ENCODE measurements around the gene DDX50. TPM values are rescaled to one million over a fixed set of nuclear protein-coding genes. Genes with fewer than 3 reads are reported as not detected.
A peak's percentile ranks its signal among the peaks of the same experiment; 100 is the strongest.

Gene DDX50, protein sequence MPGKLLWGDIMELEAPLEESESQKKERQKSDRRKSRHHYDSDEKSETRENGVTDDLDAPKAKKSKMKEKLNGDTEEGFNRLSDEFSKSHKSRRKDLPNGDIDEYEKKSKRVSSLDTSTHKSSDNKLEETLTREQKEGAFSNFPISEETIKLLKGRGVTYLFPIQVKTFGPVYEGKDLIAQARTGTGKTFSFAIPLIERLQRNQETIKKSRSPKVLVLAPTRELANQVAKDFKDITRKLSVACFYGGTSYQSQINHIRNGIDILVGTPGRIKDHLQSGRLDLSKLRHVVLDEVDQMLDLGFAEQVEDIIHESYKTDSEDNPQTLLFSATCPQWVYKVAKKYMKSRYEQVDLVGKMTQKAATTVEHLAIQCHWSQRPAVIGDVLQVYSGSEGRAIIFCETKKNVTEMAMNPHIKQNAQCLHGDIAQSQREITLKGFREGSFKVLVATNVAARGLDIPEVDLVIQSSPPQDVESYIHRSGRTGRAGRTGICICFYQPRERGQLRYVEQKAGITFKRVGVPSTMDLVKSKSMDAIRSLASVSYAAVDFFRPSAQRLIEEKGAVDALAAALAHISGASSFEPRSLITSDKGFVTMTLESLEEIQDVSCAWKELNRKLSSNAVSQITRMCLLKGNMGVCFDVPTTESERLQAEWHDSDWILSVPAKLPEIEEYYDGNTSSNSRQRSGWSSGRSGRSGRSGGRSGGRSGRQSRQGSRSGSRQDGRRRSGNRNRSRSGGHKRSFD
- 10 to 100 TPM; 33.0 to 49.6 (median 47.4) TPM for total RNA-seq

GRCh38 chr10:68901105-68901927 is at the start of gene DDX50:
DDX50 (plus strand) TSS chr10:68901315; CDS start chr10:68901385, 70 bp downstream.
- H3K4me3 ChIP-seq = peak within 1 kb of the TSS; percentile 72 to 96 (median 76)
- TF ChIP-seq POLR2AphosphoS5 (IDR thresholded peaks at IDR 0.05) (peak; percentile 93 to 95), POLR2A (IDR thresholded peaks at IDR 0.05; ENCODE audit: low read depth) (peak; percentile 66), EP300 (IDR thresholded peaks at IDR 0.05) (no peak), CTCF (IDR thresholded peaks at IDR 0.05) (peak in 2 of 3 experiments; percentile 21 to 27)

GRCh38 chr10:68856352-68856751 is 44.8 kb upstream of the DDX50 start:
- 77% methylated on average over 6 of the region's 6 CpGs for WGBS
- TF ChIP-seq POLR2A (IDR thresholded peaks at IDR 0.05; ENCODE audit: low read depth) (no peak), EP300 (IDR thresholded peaks at IDR 0.05) (no peak), POLR2AphosphoS5 (IDR thresholded peaks at IDR 0.05) (no peak), CTCF (IDR thresholded peaks at IDR 0.05) (no peak)
- peaks cover 0 to 9% (median 6%) of the 10 kb centered on the region in 4 donors for H3K9me3 ChIP-seq

More at GRCh38 chr10:68901105-68901927, at the start of gene DDX50:
- H3K4me1 ChIP-seq = peaks cover 18 to 47% (median 44%) of the 10 kb centered on the region in 4 donors
- peak within 1 kb of the TSS; percentile 95 to 99 (median 98) for H3K27ac ChIP-seq (replicated peaks in 1 of 4)
- H3K36me3 ChIP-seq = no peaks in the 10 kb centered on the region
- WGBS = 2% methylated on average over 11 of the region's 47 CpGs
- DNase-seq (ENCODE audit: extremely low spot score) = peak; percentile 99
- no peaks in the 10 kb centered on the region for H3K27me3 ChIP-seq
- H3K9me3 ChIP-seq = no peaks in the 10 kb centered on the region
- intact Hi-C loops (cut with DNase I) = loop anchor here (5.0 to 10.0 kb wide), 2 partner anchors 137 to 374 kb away; partner anchors contain the start of gene SLC25A16

GRCh38 chr10:68857005-68857404 is 44.1 kb upstream of the DDX50 start:
- intact Hi-C loops (cut with DNase I) = no loop called here
- TF ChIP-seq CTCF (IDR thresholded peaks at IDR 0.05) (no peak), POLR2A (IDR thresholded peaks at IDR 0.05; ENCODE audit: low read depth) (no peak), EP300 (IDR thresholded peaks at IDR 0.05) (no peak), POLR2AphosphoS5 (IDR thresholded peaks at IDR 0.05) (no peak)
- Histone ChIP-seq H3K27ac (replicated peaks in 1 of 4) (no peak overlapping the region), H3K4me1 (peaks cover 0 to 14% (median 10%) of the 10 kb centered on the region in 4 donors), H3K36me3 (no peaks in the 10 kb centered on the region), H3K4me3 (no peak overlapping the region), H3K27me3 (no peaks in the 10 kb centered on the region), H3K9me3 (peaks cover 0 to 14% (median 11%) of the 10 kb centered on the region in 4 donors)
- 32% methylated on average over 2 of the region's 2 CpGs for WGBS
- DNase-seq (ENCODE audit: extremely low spot score) = no peak

More at GRCh38 chr10:68856352-68856751, 44.8 kb upstream of the DDX50 start:
- intact Hi-C loops (cut with DNase I) = no loop called here
- no peak for DNase-seq (ENCODE audit: extremely low spot score)
- peaks cover 0 to 14% (median 10%) of the 10 kb centered on the region in 4 donors for H3K4me1 ChIP-seq
- H3K36me3 ChIP-seq = no peaks in the 10 kb centered on the region
- no peak overlapping the region for H3K4me3 ChIP-seq
- no peak overlapping the region for H3K27ac ChIP-seq (replicated peaks in 1 of 4)
- no peaks in the 10 kb centered on the region for H3K27me3 ChIP-seq

DNA sequence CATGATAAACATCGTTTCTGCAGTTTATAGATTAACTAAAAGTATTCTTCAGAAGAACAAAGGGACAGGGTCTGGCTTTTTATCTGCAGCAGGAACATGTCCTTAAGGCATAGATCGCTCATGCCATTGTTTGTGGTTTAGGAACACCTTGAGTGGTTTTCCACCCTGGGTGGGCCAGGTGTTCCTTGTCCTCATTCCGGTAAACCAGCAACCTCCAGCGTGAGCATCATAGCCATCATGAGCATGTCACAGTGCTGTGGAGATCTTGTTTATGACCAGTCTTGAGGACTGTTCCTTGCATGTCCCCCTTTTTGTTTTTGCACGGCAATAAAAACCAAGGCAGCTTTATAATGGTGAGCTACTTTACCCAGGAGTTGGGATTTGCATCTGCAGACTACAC is 39.9 kb upstream of the DDX50 start:
- peaks cover 0 to 14% (median 11%) of the 10 kb centered on the region in 4 donors for H3K9me3 ChIP-seq
- WGBS = 93% methylated on average over 5 of the region's 5 CpGs
- peaks cover 0 to 14% (median 10%) of the 10 kb centered on the region in 4 donors for H3K4me1 ChIP-seq
- no peaks in the 10 kb centered on the region for H3K27me3 ChIP-seq
- no peak overlapping the region for H3K4me3 ChIP-seq
- no peak for DNase-seq (ENCODE audit: extremely low spot score)
- no peaks in the 10 kb centered on the region for H3K36me3 ChIP-seq
- no peak overlapping the region for H3K27ac ChIP-seq (replicated peaks in 1 of 4)
- TF ChIP-seq CTCF (IDR thresholded peaks at IDR 0.05) (no peak), EP300 (IDR thresholded peaks at IDR 0.05) (no peak), POLR2AphosphoS5 (IDR thresholded peaks at IDR 0.05) (no peak), POLR2A (IDR thresholded peaks at IDR 0.05; ENCODE audit: low read depth) (no peak)
- intact Hi-C loops (cut with DNase I) = no loop called here
